GM12878 (cell line): ENCODE results near the gene PLCB4. TPM values are rescaled to one million over a fixed set of nuclear protein-coding genes. Genes with fewer than 3 reads are reported as not detected.

Experiments used
- ATAC-seq: fragments of 200-7000 bp; cut with Tn5 transposase; 3 replicates; pipeline ENCODE4 v1.9.1; 2020; ENCODE audit warnings: mild to moderate bottlenecking, moderate library complexity
- BruUV-seq: library from RNA; stranded (reverse); fragments of 400-500 nt; replicated peaks from 2 replicates; lab custom pipeline; 2021; lab: Mats Ljungman, UMichigan
- CTCF ChIA-PET: fragments of 300-600 bp; sonication (Branson Sonifier 250); formaldehyde crosslinking; extraction: SDS; loops from one replicate; lab custom pipeline; 2021; ENCODE audit warnings: inconsistent platforms; lab: Yijun Ruan, JAX
- POLR2A ChIA-PET: fragments of 350-600 bp; formaldehyde crosslinking; extraction: SDS; loops from one replicate; lab custom pipeline; 2021; ENCODE audit warnings: inconsistent platforms; lab: Charles Lee
- RAD21 ChIA-PET: fragments of 300-600 bp; sonication (Branson Sonifier 250); formaldehyde crosslinking; loops from one replicate; lab custom pipeline; 2023; ENCODE audit warnings: antibody characterized with exemption; ENCODE audit not compliant: unreplicated experiment; lab: Charles Lee
- SMC1A ChIA-PET: fragments of 300-600 bp; sonication (Branson Sonifier 250); formaldehyde crosslinking; loops from one replicate; lab custom pipeline; 2023; ENCODE audit not compliant: unreplicated experiment, uncharacterized antibody; lab: Charles Lee
- DNase-seq: peaks from one replicate; pipeline ENCODE4 v3.0.0-alpha.2; 2011; ENCODE audit warnings: low read depth, low spot score
- FAIRE-seq: peaks from 3 replicates; lab custom pipeline; 2011; peaks lifted over from hg19 to GRCh38; lab: Jason Lieb, UNC
- H2AFZ ChIP-seq: 2 replicates; pipeline ENCODE4 v1.6.0; 2011; ENCODE audit warnings: low read depth, low read length, control low read depth; ENCODE audit not compliant: control insufficient read depth
- H3K27ac ChIP-seq: 2 replicates; pipeline ENCODE4 v1.5.1; 2011; ENCODE audit warnings: control low read depth; ENCODE audit not compliant: control insufficient read depth, insufficient read depth
- H3K27me3 ChIP-seq, 2 experiments: replicated peaks in 1 of 2; 2 replicates each; pipeline versions ENCODE4 v1.6.0 to v1.6.1; 2011; ENCODE audit warnings: low read length in 1 of 2; ENCODE audit not compliant: control insufficient read depth in 2 of 2, insufficient read depth in 2 of 2
- H3K36me3 ChIP-seq, 2 experiments: 2 replicates each; pipeline ENCODE4 v1.5.1; 2011; ENCODE audit warnings: low read length in 1 of 2; ENCODE audit not compliant: control insufficient read depth in 2 of 2, insufficient read depth in 2 of 2
- H3K4me1 ChIP-seq: 2 replicates; pipeline ENCODE4 v1.6.1; 2011; ENCODE audit warnings: mild to moderate bottlenecking, low read length, moderate library complexity, mixed read lengths; ENCODE audit not compliant: control insufficient read depth, insufficient read depth
- H3K4me2 ChIP-seq: 2 replicates; pipeline ENCODE4 v1.6.0; 2011; ENCODE audit warnings: control low read depth; ENCODE audit not compliant: control insufficient read depth, insufficient read depth
- H3K4me3 ChIP-seq: fragments of 200-600 bp; sonication (generic); 2 replicates; pipeline ENCODE4 v1.5.1; 2016
- H3K79me2 ChIP-seq: 2 replicates; pipeline ENCODE4 v1.6.0; 2011; ENCODE audit warnings: low read length; ENCODE audit not compliant: control insufficient read depth, insufficient read depth
- H3K9ac ChIP-seq: 2 replicates; pipeline ENCODE4 v1.8.0; 2011; ENCODE audit warnings: low read length, control low read depth, mixed read lengths; ENCODE audit not compliant: control insufficient read depth, insufficient read depth
- H3K9me3 ChIP-seq: replicated peaks from 3 replicates; pipeline ENCODE4 v1.5.1; 2011; ENCODE audit warnings: mild to moderate bottlenecking, low read length; ENCODE audit not compliant: control insufficient read depth, insufficient read depth
- H4K20me1 ChIP-seq: 2 replicates; pipeline ENCODE4 v1.6.0; 2011; ENCODE audit not compliant: control insufficient read depth, insufficient read depth
- BMI1 ChIP-seq: fragments of 450-650 bp; IDR thresholded peaks from 2 replicates; pipeline ENCODE4 v1.6.1; 2016; ENCODE audit warnings: mild to moderate bottlenecking, moderate library complexity, borderline replicate concordance
- IRF4 ChIP-seq: IDR thresholded peaks from 2 replicates; pipeline ENCODE4 v1.6.1; 2011; ENCODE audit warnings: low read depth, low read length
- POLR2AphosphoS5 ChIP-seq: IDR thresholded peaks from 2 replicates; pipeline ENCODE4 v1.6.1; 2011; ENCODE audit warnings: mild to moderate bottlenecking, low read length, inconsistent platforms
- RBBP5 ChIP-seq: fragments of 200-600 bp; sonication (generic); conservative IDR thresholded peaks from 2 replicates; pipeline ENCODE4 v1.6.1; 2016
- RCOR1 ChIP-seq: conservative IDR thresholded peaks from 2 replicates; pipeline ENCODE4 v1.6.1; 2012; ENCODE audit warnings: low read depth, low read length, improper control_type of control experiment
- SREBF2 ChIP-seq: IDR thresholded peaks from 2 replicates; pipeline ENCODE4 v1.6.1; 2012; ENCODE audit warnings: mild to moderate bottlenecking, low read length
- whole genome bisulfite sequencing: methylation state at CpG from one replicate; pipeline ENCODE4 v1.1.6; 2016; ENCODE audit warnings: low lambda C conversion rate; ENCODE audit not compliant: insufficient replicate concordance, insufficient coverage; ENCODE audit errors: missing lambda C conversion rate; 5-methylcytosine and 5-hydroxymethylcytosine counted together
- in situ Hi-C: fragments of 300-500 bp; cut with MboI; formaldehyde crosslinking; loops from 9 replicates; pipeline ENCODE4 v1.14.3; 2018; ENCODE audit warnings: mixed read lengths
- intact Hi-C: fragments of 100-400 bp; cut with micrococcal nuclease; formaldehyde crosslinking; loops from one replicate; pipeline ENCODE4 v1.14.2; 2022; ENCODE audit not compliant: unreplicated experiment
- polyA plus RNA-seq, 11 experiments: library from polyadenylated mRNA; depleted of rRNA in 4 of 11; unstranded in 6 of 11; stranded (reverse) in 5 of 11; fragments of >200 nt; fragmentation: Nextera tagmentation in 4 of 11; fragmentation: Illumina TruSeq in 1 of 11; extraction: Ambion mirVana in 4 of 11; extraction: Trizol in 1 of 11; gene quantifications; 1 replicate in 1 of 11; 2 replicates in 10 of 11; pipeline versions ENCODE4 v1.2.1 to v1.2.3, GENCODE V29; 2011 to 2016; ENCODE audit warnings: inconsistent platforms in 2 of 11, missing spikeins in 2 of 11, low read depth in 1 of 11
- total RNA-seq, 4 experiments: library from RNA; depleted of rRNA in 3 of 4; stranded (reverse); fragments of >200 nt in 3 of 4; fragmentation: Illumina TruSeq in 1 of 4; extraction: Trizol in 1 of 4; gene quantifications; 2 replicates each; pipeline versions ENCODE4 v1.2.1 to v1.2.3, GENCODE V29; 2013 to 2021
- TF ChIP-seq, protein P1 (sequence below): IDR thresholded peaks from 2 replicates; pipeline ENCODE4 v1.6.1; 2012; ENCODE audit warnings: low read depth, low read length, improper control_type of control experiment
- TF ChIP-seq, protein P2 (sequence below): fragments of 450-650 bp; IDR thresholded peaks from 2 replicates; pipeline ENCODE4 v1.6.1; 2018; ENCODE audit warnings: mild to moderate bottlenecking, low read depth, moderate library complexity; ENCODE audit not compliant: partially characterized antibody

The PLCB4 gene
- total and polyA plus RNA-seq, 10 of the 15 experiments (the other 5 are each of a cell fraction or from before 2014, with no cell fraction given): not detected

DNA sequence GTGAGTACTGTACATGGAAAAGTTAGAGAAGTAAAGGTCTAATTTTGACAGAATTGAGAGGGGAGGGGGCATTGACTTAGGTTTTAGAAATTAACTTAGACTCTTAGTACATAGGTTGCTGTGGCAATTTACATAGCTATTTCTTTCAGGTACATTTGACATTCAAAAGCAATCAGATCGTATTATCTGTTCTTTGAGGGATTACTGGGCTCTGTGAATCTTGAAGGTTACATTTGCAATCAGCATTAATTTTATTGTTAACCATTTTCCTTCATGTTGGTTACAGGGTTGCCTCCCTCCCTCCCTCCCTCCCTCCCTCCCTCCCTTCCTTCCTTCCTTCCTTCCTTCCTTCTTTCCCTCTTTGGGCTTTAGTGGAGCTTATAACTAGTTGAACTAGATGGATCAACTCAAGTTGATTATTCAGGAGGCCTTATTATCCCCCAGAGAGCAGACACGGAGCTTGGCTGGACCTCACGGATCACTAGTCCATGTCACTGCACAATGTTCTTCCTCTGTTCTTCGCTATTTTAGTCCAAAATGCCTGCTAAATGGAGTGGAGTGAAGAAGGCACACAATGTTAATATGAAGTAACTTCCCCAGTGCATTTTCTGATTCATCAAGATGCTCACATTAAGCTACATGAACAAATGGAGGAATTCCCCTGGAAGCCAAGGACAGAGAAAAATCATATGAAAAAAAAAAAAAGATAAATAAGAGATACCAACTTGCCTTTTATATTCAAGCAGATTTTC, 87.8 kb downstream of the PLCB4 start:
- ChIA-PET RAD21 (no interaction called here), SMC1A (interaction anchor here (1.3 kb wide), 1 partner anchor 27 kb away, joined by 3 read pairs; no protein-coding TSS in a partner anchor), POLR2A (no interaction called here), CTCF (no interaction called here)
- H3K4me1 ChIP-seq: no peaks in the 10 kb centered on the region
- no peaks in the 10 kb centered on the region for H3K79me2 ChIP-seq
- no peaks in the 10 kb centered on the region for H4K20me1 ChIP-seq
- H3K4me2 ChIP-seq: no peak overlapping the region
- FAIRE-seq (no peak), ATAC-seq (no peak), DNase-seq (no peak)
- H3K9ac ChIP-seq: no peak overlapping the region
- intact Hi-C loops (no loop called here), in situ Hi-C loops (no loop called here)
- no peak for TF ChIP-seq SREBF2
- no peak for TF ChIP-seq RBBP5
- TF ChIP-seq, protein P1, sequence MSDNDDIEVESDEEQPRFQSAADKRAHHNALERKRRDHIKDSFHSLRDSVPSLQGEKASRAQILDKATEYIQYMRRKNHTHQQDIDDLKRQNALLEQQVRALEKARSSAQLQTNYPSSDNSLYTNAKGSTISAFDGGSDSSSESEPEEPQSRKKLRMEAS: no peak
- no peak for TF ChIP-seq RCOR1
- no peak for TF ChIP-seq POLR2AphosphoS5
- TF ChIP-seq BMI1: no peak
- TF ChIP-seq IRF4: no peak
- TF ChIP-seq, protein P2, sequence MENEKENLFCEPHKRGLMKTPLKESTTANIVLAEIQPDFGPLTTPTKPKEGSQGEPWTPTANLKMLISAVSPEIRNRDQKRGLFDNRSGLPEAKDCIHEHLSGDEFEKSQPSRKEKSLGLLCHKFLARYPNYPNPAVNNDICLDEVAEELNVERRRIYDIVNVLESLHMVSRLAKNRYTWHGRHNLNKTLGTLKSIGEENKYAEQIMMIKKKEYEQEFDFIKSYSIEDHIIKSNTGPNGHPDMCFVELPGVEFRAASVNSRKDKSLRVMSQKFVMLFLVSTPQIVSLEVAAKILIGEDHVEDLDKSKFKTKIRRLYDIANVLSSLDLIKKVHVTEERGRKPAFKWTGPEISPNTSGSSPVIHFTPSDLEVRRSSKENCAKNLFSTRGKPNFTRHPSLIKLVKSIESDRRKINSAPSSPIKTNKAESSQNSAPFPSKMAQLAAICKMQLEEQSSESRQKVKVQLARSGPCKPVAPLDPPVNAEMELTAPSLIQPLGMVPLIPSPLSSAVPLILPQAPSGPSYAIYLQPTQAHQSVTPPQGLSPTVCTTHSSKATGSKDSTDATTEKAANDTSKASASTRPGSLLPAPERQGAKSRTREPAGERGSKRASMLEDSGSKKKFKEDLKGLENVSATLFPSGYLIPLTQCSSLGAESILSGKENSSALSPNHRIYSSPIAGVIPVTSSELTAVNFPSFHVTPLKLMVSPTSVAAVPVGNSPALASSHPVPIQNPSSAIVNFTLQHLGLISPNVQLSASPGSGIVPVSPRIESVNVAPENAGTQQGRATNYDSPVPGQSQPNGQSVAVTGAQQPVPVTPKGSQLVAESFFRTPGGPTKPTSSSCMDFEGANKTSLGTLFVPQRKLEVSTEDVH: no peak
- H3K27ac ChIP-seq: no peak overlapping the region
- no peaks in the 10 kb centered on the region for H3K9me3 ChIP-seq
- BruUV-seq: no TSS peak
- H3K36me3 ChIP-seq: no peaks in the 10 kb centered on the region
- H3K27me3 ChIP-seq: no peaks in the 10 kb centered on the region
- no peak overlapping the region for H2AFZ ChIP-seq
- H3K4me3 ChIP-seq: no peak overlapping the region
- 0% methylated on average over 4 of the region's 4 CpGs for WGBS
